Activated T-helper 1 cell treated with anti-CD3 and anti-CD28 coated beads, Interleukin-2, amount 50 U/mL, for 16 hours (primary cell): ENCODE measurements around the gene GRIN1.

Experiments
- DNase-seq, 2 donors: peaks; one replicate each; pipeline ENCODE4 v3.0.0-alpha.2; 2020; ENCODE audit warnings: low read depth in 1 of 2, low spot score in 1 of 2

Gene GRIN1

GRCh38 chr9:137147793-137148160, 8.8 kb downstream of the GRIN1 start:
- DNase-seq = no peak

- DNase-seq = no peak
These were observed 9.3 kb downstream of the GRIN1 start for GRCh38 chr9:137148242-137148641.

- DNase-seq = no peak
These were observed 9.7 kb downstream of the GRIN1 start for GRCh38 chr9:137148661-137149060.

- DNase-seq = no peak
These were observed 10.4 kb downstream of the GRIN1 start for GRCh38 chr9:137149363-137149762.

- no peak for DNase-seq
These were observed 11.1 kb downstream of the GRIN1 start for GRCh38 chr9:137149942-137150616.

- no peak for DNase-seq
These were observed 11.9 kb downstream of the GRIN1 start for GRCh38 chr9:137150617-137151457.

- no peak for DNase-seq
These were observed 14.0 kb downstream of the GRIN1 start for GRCh38 chr9:137152844-137153405.

GRCh38 chr9:137156567-137157375, 17.8 kb downstream of the GRIN1 start:
- peak; percentile 23 to 47 for DNase-seq

GRCh38 chr9:137157618-137158415, 18.9 kb downstream of the GRIN1 start:
- no peak for DNase-seq

GRCh38 chr9:137158625-137159024, 19.7 kb downstream of the GRIN1 start:
- DNase-seq = no peak

GRCh38 chr9:137159105-137160053, 20.4 kb downstream of the GRIN1 start:
- no peak for DNase-seq

GRCh38 chr9:137160054-137160425, 21.1 kb downstream of the GRIN1 start:
- no peak for DNase-seq

GRCh38 chr9:137160716-137161557, 22.0 kb downstream of the GRIN1 start:
- DNase-seq = no peak

- DNase-seq = no peak
These were observed 22.9 kb downstream of the GRIN1 start for GRCh38 chr9:137161558-137162486.

- no peak for DNase-seq
These were observed 23.8 kb downstream of the GRIN1 start for GRCh38 chr9:137162505-137163364.

GRCh38 chr9:137163365-137163715, 24.4 kb downstream of the GRIN1 start:
- DNase-seq = no peak

- no peak for DNase-seq
These were observed 24.9 kb downstream of the GRIN1 start for GRCh38 chr9:137163805-137164204.
